Endothelial cell of umbilical vein (primary cell): ENCODE data around the gene SLC12A2. TPM values are rescaled to one million over a fixed set of nuclear protein-coding genes. Genes with fewer than 3 reads are reported as not detected.

ENCODE experiments used
- BruUV-seq: library from RNA; stranded (reverse); fragments of 400-500 nt; replicated peaks from 2 replicates; lab custom pipeline; 2021; lab: Mats Ljungman, UMichigan
- CTCF ChIA-PET: fragments of 300-600, 350-600 bp; sonication (Branson Sonifier 250); formaldehyde crosslinking; loops from one replicate; lab custom pipeline; 2021; ENCODE audit warnings: antibody characterized with exemption, inconsistent platforms; lab: Charles Lee
- POLR2A ChIA-PET: fragments of 300-600, 350-600 bp; sonication (Branson Sonifier 250); formaldehyde crosslinking; loops from one replicate; lab custom pipeline; 2021; ENCODE audit warnings: antibody characterized with exemption, inconsistent platforms; lab: Charles Lee
- DNase-seq: peaks from one replicate; pipeline ENCODE4 v3.0.0-alpha.2; 2011; ENCODE audit warnings: low read depth, low spot score
- FAIRE-seq: peaks from 2 replicates; lab custom pipeline; 2011; peaks lifted over from hg19 to GRCh38; lab: Jason Lieb, UNC
- H2AFZ ChIP-seq: 2 replicates; pipeline ENCODE4 v1.6.0; 2012; ENCODE audit warnings: low read depth, low read length, control low read depth, inconsistent platforms
- H3K27ac ChIP-seq: 2 replicates; pipeline ENCODE4 v1.5.1; 2011; ENCODE audit warnings: low read depth, mild to moderate bottlenecking, control low read depth, low read length, moderate library complexity; ENCODE audit not compliant: insufficient read depth
- H3K27me3 ChIP-seq, 2 experiments: 2 replicates each; pipeline versions ENCODE4 v1.6.0 to v1.6.1; 2011; ENCODE audit warnings: low read length in 2 of 2, mixed read lengths in 1 of 2; ENCODE audit not compliant: control insufficient read depth in 2 of 2, insufficient read depth in 2 of 2
- H3K36me3 ChIP-seq, 2 experiments: 2 replicates in 1 of 2; 3 replicates in 1 of 2; pipeline ENCODE4 v1.5.1; 2011; ENCODE audit warnings: low read length in 2 of 2, mild to moderate bottlenecking in 1 of 2, moderate library complexity in 1 of 2; ENCODE audit not compliant: control insufficient read depth in 2 of 2, insufficient read depth in 2 of 2; ENCODE audit errors: extremely low read depth in 1 of 2
- H3K4me1 ChIP-seq: 3 replicates; pipeline ENCODE4 v1.5.1; 2011; ENCODE audit warnings: mild to moderate bottlenecking, low read length; ENCODE audit not compliant: control insufficient read depth, insufficient read depth; ENCODE audit errors: extremely low read depth
- H3K4me2 ChIP-seq: 2 replicates; pipeline ENCODE4 v1.6.1; 2011; ENCODE audit warnings: low read length, control low read depth, mixed read lengths; ENCODE audit not compliant: insufficient read depth
- H3K4me3 ChIP-seq, 3 experiments: fragments of 200-600 bp in 1 of 3; sonication (generic), shearing (Covaris generic) in 1 of 3; replicated peaks in 1 of 3; 2 replicates each; pipeline ENCODE4 v1.5.1; 2011 to 2016; ENCODE audit warnings: control low read depth in 3 of 3, low read length in 3 of 3, mild to moderate bottlenecking in 2 of 3, inconsistent platforms in 1 of 3, low read depth in 1 of 3, moderate library complexity in 1 of 3; ENCODE audit not compliant: insufficient read depth in 1 of 3
- H3K79me2 ChIP-seq: 2 replicates; pipeline ENCODE4 v1.6.0; 2012; ENCODE audit warnings: low read length, inconsistent platforms; ENCODE audit not compliant: control insufficient read depth, insufficient read depth
- H3K9ac ChIP-seq: replicated peaks from 2 replicates; pipeline ENCODE3; 2011; ENCODE audit warnings: low read length, control low read depth; ENCODE audit not compliant: insufficient read depth; ENCODE audit errors: extremely low read depth
- H3K9me1 ChIP-seq: replicated peaks from 3 replicates; pipeline ENCODE4 v1.6.0; 2011; ENCODE audit warnings: mild to moderate bottlenecking, low read length; ENCODE audit not compliant: control insufficient read depth, insufficient read depth; ENCODE audit errors: extremely low read depth
- H3K9me3 ChIP-seq: replicated peaks from 2 replicates; pipeline ENCODE4 v1.5.1; 2012; ENCODE audit warnings: low read length, inconsistent platforms; ENCODE audit not compliant: control insufficient read depth, insufficient read depth
- H4K20me1 ChIP-seq: replicated peaks from 2 replicates; pipeline ENCODE3; 2011; ENCODE audit warnings: mild to moderate bottlenecking, low read length; ENCODE audit not compliant: control insufficient read depth, insufficient read depth; ENCODE audit errors: extremely low read depth
- EZH2 ChIP-seq: IDR thresholded peaks from 2 replicates; pipeline ENCODE4 v1.6.1; 2012; ENCODE audit warnings: borderline replicate concordance, low read depth, mild to moderate bottlenecking, moderate library complexity, low read length, inconsistent platforms; ENCODE audit not compliant: severe bottlenecking
- FOS ChIP-seq: IDR thresholded peaks from 2 replicates; pipeline ENCODE4 v1.6.1; 2011; ENCODE audit warnings: mild to moderate bottlenecking, low read length, moderate library complexity, borderline replicate concordance; ENCODE audit not compliant: insufficient read depth
- GATA2 ChIP-seq: IDR thresholded peaks from 2 replicates; pipeline ENCODE4 v1.7.0; 2011; ENCODE audit warnings: low read depth, mild to moderate bottlenecking, moderate library complexity, mixed read lengths, low read length; ENCODE audit not compliant: insufficient read length, insufficient read depth
- JUN ChIP-seq: IDR thresholded peaks from 2 replicates; pipeline ENCODE4 v1.6.1; 2011; ENCODE audit warnings: borderline replicate concordance, low read depth; ENCODE audit not compliant: insufficient read length, insufficient read depth
- MAX ChIP-seq: IDR thresholded peaks from 2 replicates; pipeline ENCODE4 v1.6.1; 2011; ENCODE audit not compliant: insufficient read depth, insufficient read length
- MYC ChIP-seq: IDR thresholded peaks from one replicate; pipeline ENCODE4 v1.6.1; 2011; ENCODE audit warnings: mild to moderate bottlenecking, low read depth, low read length
- POLR2A ChIP-seq: IDR thresholded peaks from 2 replicates; pipeline ENCODE4 v1.6.1; 2012; ENCODE audit warnings: low read depth, mild to moderate bottlenecking, control low read depth, low read length
- POLR2AphosphoS5 ChIP-seq: IDR thresholded peaks from 2 replicates; pipeline ENCODE4 v1.6.1; 2012; ENCODE audit warnings: low read depth, mild to moderate bottlenecking, control low read depth, low read length, moderate library complexity; ENCODE audit not compliant: insufficient read depth
- dilution Hi-C: fragments of 300-500 bp; cut with MboI; formaldehyde crosslinking; loops from one replicate; pipeline ENCODE4 v1.15.0; 2019; ENCODE audit warnings: low sequenced_read_pairs; ENCODE audit not compliant: extremely low pct_ligation_motif_present
- intact Hi-C: fragments of 100-400 bp; cut with micrococcal nuclease; formaldehyde crosslinking; loops from one replicate; pipeline ENCODE4 v1.10.0; 2022
- polyA plus RNA-seq, 4 experiments: library from polyadenylated mRNA; depleted of rRNA in 3 of 4; stranded (reverse) in 3 of 4; unstranded in 1 of 4; fragments of >200 nt; gene quantifications; 2 replicates each; pipeline versions ENCODE4 v1.2.1 to v1.2.3, GENCODE V29; 2011 to 2012; ENCODE audit warnings: missing spikeins in 1 of 4
- total RNA-seq: library from RNA; stranded (reverse); gene quantifications from 2 replicates; pipeline ENCODE4 v1.2.3, GENCODE V29; 2021
- TF ChIP-seq, protein P1 (sequence below), 2 donors: IDR thresholded peaks; 1 replicate in 1 of 2; 2 replicates in 1 of 2; pipeline ENCODE4 v1.5.1; 2011; ENCODE audit warnings: low read length in 2 of 2, mild to moderate bottlenecking in 2 of 2, moderate library complexity in 2 of 2, control low read depth in 1 of 2, inconsistent platforms in 1 of 2, low read depth in 1 of 2; ENCODE audit not compliant: insufficient read depth in 1 of 2; ENCODE audit errors: extremely low read depth in 1 of 2

Gene SLC12A2
- total and polyA plus RNA-seq, 2 donors (not counting 3 experiments of a cell fraction or from before 2014, with no cell fraction given) = 11.0 to 59.5 TPM

- Histone ChIP-seq H4K20me1 (no peaks in the 10 kb centered on the region), H3K79me2 (no peaks in the 10 kb centered on the region), H2AFZ (no peak overlapping the region), H3K27me3 (no peaks in the 10 kb centered on the region), H3K4me3 (no peak overlapping the region), H3K9me1 (no peaks in the 10 kb centered on the region), H3K4me2 (no peak overlapping the region), H3K27ac (no peak overlapping the region), H3K9me3 (no peaks in the 10 kb centered on the region), H3K4me1 (peaks cover 10% of the 10 kb centered on the region), H3K36me3 (no peaks in the 10 kb centered on the region), H3K9ac (no peak overlapping the region)
- BruUV-seq = no TSS peak
- POLR2A ChIA-PET = no interaction called here
- intact Hi-C loops (no loop called here), dilution Hi-C loops (no loop called here)
- DNase-seq (no peak), FAIRE-seq (no peak)
- CTCF ChIA-PET = no interaction called here
- TF ChIP-seq JUN = no peak
- TF ChIP-seq POLR2A = no peak
- no peak for TF ChIP-seq MAX
- TF ChIP-seq MYC = no peak
- no peak for TF ChIP-seq EZH2
- no peak for TF ChIP-seq POLR2AphosphoS5
- TF ChIP-seq, protein P1, sequence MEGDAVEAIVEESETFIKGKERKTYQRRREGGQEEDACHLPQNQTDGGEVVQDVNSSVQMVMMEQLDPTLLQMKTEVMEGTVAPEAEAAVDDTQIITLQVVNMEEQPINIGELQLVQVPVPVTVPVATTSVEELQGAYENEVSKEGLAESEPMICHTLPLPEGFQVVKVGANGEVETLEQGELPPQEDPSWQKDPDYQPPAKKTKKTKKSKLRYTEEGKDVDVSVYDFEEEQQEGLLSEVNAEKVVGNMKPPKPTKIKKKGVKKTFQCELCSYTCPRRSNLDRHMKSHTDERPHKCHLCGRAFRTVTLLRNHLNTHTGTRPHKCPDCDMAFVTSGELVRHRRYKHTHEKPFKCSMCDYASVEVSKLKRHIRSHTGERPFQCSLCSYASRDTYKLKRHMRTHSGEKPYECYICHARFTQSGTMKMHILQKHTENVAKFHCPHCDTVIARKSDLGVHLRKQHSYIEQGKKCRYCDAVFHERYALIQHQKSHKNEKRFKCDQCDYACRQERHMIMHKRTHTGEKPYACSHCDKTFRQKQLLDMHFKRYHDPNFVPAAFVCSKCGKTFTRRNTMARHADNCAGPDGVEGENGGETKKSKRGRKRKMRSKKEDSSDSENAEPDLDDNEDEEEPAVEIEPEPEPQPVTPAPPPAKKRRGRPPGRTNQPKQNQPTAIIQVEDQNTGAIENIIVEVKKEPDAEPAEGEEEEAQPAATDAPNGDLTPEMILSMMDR (IDR thresholded peaks at IDR 0.05; ENCODE audit: extremely low read depth in 1 of 2, insufficient read depth in 1 of 2, low read depth in 1 of 2, low read length in 2 of 2) = no peak
- TF ChIP-seq GATA2 = no peak
- no peak for TF ChIP-seq FOS
These were observed 114.4 kb downstream of the SLC12A2 start for GRCh38 chr5:128197896-128198522.
